ENCODE measurements around the gene MVP. TPM values are rescaled to one million over a fixed set of nuclear protein-coding genes. Genes with fewer than 3 reads are reported as not detected.
"Not testable (repeated sequence)": the region's sequence is repeated elsewhere in the genome, so short reads cannot be mapped to it uniquely, and the experiment has no call there.

MVP gene
- polyA plus RNA-seq, 1 donor = 15.3 TPM

- no peak for DNase-seq
These were observed 22.6 kb downstream of the MVP start for GRCh38 chr16:29842732-29843346.

DNA sequence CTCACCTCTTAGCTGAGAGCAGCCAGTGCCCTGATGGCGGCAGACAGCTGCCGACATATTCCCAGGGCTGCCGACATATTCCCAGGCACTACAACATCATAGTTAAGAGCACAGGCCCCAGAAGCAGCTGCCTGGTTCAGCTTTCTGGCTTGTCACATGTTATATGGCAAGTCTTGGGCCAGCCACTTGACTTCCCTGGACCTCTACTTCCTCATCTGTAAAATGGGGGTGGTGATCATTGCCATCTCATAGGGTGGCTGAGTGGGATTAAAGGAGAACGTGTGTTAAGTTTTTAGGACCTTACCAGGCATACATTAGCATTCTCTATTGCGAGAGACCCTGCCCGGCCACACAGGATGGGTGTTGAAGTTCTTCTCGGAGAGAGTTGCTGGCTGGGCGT, 23.7 kb downstream of the MVP start:
- DNase-seq = no peak

- no peak for DNase-seq
These were observed 24.5 kb downstream of the MVP start for GRCh38 chr16:29844575-29845331.

- DNase-seq = no peak
These were observed 25.4 kb downstream of the MVP start for GRCh38 chr16:29845656-29846055.

DNA sequence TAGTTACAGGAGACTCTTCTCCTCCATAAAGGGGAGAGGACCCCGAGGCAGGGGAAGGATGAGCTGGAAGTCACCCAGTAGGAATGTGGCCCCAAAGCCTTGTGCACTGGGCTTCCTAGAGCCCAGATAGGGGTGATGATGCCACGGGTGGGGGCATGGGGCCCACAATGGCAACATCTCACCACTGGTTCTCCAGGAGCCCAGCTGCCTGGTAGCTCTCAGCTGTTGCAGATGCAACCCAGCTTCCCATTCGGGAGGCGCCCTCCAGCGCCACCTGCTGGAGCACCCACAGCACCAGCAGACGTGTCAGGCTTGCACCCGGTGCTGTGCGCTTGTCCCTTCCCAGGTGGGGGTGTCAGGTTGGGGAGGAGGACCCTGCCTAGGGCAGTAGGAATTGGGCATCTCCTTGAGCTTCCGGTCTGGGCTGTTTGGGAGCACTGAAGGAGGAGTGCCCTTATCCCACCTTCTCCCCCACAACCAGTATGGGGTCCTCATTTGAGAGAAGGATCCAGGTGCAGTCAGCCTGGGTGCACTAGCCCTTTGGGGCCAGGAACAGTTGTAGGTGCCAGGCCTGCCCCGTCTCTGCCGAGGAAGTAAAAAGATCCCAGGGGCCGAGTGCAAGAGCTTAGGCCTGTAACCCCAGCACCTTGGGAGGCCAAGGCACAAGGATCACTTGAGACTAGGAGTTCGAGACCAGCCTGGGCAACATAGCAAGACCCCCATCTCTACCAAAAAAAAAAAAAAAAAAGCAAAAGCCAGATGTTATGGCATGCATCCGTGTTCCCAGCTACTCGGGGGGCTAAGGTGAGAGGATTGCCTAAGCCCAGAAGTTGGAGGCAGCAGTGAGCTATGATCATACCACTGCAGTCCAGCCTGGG, 28.4 kb downstream of the MVP start:
- peak; percentile 28 for DNase-seq

DNA sequence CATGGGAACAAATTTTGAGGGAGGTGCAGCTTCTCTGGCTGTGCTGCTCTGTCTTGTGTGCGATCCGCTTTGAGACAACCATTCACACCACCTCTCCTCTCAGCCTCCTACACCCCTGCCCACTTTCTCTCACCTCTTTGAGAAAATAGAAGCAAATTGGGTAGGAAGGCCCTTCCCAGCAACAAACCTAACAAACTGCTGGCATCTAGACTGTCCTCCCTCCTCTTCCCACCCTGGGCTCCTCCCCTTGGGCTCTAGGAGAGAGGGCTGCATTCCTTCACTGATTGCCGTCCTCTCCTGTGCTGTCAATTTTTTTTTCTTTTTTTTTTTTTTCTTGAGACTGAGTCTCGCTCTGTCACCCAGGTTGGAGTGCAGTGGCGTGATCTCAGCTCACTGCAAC, 29.2 kb downstream of the MVP start:
- peak; percentile 29 for DNase-seq

GRCh38 chr16:29850998-29851397, 30.7 kb downstream of the MVP start:
- DNase-seq = no peak

GRCh38 chr16:29852654-29853053, 32.4 kb downstream of the MVP start:
- peak; percentile 20 for DNase-seq

DNA sequence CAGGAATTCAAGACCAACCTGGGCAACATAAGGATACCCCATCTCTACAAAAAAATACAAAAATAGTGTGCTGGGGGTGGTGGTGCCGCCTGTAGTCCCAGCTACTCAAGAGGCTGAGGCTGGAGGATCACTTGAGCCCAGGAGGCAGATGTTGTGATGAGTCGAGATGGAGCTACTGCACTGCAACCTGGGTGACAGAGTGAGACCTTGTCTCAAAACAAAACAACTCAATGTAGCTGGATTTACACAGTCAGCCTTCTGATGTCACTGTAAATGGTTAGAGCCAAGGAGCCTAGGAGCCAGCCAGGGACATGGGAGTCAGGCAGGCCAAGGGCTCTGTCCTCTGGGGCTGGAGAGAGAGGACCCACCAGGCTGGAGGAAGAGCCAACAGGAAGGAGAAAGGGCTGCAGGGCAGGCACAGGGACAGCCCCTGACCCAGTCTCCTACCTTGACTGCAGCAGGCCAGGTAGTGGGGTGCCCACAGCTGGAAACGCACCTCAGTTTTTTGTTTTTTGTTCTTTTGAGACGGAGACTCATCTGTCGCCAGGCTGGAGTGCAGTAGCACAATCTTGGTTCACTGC, 34.3 kb downstream of the MVP start:
- DNase-seq = no peak

GRCh38 chr16:29857133-29857760, 37.0 kb downstream of the MVP start:
- no peak for DNase-seq

GRCh38 chr16:29858149-29858849, 38.0 kb downstream of the MVP start:
- no peak for DNase-seq

- DNase-seq = no peak
These were observed 38.7 kb downstream of the MVP start for GRCh38 chr16:29858974-29859373.

DNA sequence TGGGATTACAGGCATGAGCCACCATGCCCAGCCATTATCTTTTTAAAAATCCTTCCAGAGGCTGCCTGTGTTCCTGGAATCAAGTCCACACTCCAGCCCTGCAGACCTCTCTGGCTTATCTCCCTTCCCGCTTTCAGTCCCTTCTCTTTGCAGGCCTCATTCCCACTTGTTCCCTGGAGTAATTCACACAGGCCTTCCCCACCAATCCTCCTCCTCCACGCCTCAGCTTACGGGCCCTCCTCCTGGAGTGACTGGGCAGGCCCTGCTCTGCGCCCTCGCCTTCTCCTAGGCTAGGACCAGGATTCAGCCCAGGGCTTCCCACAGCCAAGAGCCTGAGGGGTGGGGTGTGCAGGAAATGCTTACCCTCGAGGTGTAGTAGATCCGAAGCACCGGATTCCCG, 40.0 kb downstream of the MVP start:
- no peak for DNase-seq

DNA sequence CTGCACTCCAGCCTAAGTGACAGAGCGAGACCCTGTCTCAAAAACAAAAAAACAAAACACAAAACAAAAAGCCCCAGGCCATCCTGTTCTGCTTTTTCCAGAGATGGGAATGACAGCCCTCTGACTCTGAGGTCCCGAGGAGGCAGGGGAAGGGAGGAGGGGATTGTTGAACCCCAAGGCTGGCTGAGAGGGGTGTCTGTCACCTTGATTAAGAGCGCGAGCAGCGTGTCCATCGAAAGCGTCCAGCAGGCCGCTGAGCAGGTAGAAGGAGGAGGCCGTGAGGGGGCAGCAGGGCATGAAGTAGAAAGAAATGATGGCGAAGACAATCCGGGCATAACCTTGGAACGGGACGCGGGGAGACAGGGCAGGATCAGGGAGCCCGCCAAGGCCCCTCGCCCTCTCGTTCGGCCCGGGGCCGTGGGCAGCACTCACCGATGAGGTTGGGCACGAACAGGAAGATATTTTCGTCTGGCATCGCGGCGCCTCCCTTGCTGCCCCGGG, 42.2 kb downstream of the MVP start:
- DNase-seq = peak; percentile 18

- DNase-seq = peak; percentile 97
These were observed 42.8 kb downstream of the MVP start, which contains the start of gene CDIPT for GRCh38 chr16:29862884-29863668. CDIPT (minus strand) TSS chr16:29863226; CDS start chr16:29862857, 369 bp downstream.

DNA sequence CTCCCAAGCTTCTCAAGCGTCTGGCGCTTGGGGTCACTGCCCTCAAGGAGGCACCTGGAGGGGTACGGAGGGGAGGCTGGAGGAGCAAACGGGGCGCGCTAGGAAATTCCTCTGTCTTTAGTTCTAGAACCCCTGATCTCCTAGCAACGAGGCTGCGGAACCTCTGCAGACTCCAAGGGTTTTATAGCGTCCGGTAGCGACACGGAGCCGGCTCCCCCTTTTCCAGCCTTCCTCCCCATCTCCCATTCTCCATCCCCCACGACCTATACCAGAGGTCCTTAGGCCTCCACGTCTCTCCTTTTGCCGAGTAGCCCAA, 43.4 kb downstream of the MVP start:
- DNase-seq = no peak

DNA sequence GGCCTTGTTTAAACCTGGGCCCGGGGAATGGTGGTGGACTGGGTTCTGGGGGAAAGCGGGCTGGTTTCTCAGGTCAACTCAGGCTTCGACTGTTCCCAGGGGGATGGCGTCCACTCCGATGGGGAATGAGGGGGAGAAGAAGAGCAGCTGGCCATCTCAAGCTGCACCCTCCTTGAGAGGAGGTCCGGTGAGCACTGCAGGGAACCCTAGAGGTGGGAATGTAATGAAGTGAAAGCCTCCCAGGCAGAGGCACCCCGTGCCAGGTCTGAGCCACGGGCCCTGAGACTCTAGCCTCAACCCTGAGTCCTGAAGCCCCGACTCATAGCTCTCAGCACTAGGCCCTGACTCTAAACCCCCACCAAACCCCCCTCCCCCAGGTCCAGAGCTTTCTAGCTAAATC, 43.9 kb downstream of the MVP start:
- DNase-seq = no peak

DNA sequence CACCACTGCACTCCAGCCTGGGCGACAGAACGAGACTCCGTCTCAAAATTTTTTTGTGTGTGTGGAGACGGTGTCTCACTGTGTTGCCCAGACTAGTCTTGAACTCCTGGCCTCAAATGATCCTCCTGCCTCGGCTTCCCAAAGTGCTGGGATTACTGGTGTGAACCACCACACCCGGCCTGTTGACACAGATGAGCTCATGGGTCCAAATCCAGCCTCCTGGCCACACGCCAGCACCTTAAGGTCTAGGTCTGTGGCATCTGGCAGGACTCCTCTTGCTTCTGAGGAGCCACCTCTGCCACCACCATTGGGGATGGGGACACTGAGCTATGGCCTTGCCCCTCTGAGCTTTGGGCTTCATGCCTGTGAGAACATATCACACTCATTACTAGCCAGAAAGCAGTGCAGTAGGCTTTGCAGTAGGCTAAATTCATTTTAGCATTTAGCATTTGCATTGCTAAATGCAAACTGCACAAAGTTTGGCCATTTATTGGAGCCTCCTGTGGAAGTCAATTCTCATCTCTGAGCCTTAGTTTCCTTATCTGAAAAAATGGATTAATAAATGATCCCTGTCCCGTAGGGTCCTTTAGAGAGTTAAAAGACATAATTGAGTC, 48.2 kb downstream of the MVP start:
- DNase-seq = no peak

DNA sequence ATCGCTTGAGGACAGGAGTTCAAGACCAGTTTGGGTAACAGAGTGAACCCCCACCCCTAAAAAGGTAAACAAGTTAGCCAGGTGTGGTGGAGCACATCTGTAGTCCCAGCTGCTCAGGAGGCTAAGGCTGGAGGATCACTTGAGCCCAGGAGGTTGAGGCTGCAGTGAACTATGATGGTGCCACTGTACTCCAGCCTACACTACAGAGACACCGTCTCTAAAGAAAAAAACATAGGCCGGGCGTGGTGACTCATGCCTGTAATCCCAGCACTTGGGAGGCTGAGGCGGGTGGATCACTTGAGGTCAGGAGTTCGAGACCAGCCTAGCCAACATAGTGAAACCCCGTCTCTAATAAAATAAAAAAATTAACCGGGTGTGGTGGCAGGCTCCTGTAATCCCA, 48.8 kb downstream of the MVP start:
- not testable (repeated sequence) for DNase-seq
